CMK (cell line): ENCODE results near the gene TAS2R43.
"Not testable (repeated sequence)": the region's sequence is repeated elsewhere in the genome, so short reads cannot be mapped to it uniquely, and the experiment has no call there.

Experiments
- DNase-seq: peaks from one replicate; pipeline ENCODE4 v3.0.0-alpha.2; 2010; ENCODE audit warnings: low read depth

Gene TAS2R43

GRCh38 chr12:11059784-11060183 is 32.3 kb downstream of the TAS2R43 start:
- no peak for DNase-seq

GRCh38 chr12:11059041-11059440 is 33.1 kb downstream of the TAS2R43 start:
- DNase-seq: no peak

GRCh38 chr12:11055306-11055705 is 36.8 kb downstream of the TAS2R43 start:
- no peak for DNase-seq

GRCh38 chr12:11049806-11050531 is 42.1 kb downstream of the TAS2R43 start:
- not testable (repeated sequence) for DNase-seq

GRCh38 chr12:11041366-11041765 is 50.7 kb downstream of the TAS2R43 start:
- DNase-seq: not testable (repeated sequence)
